Panc1 (cell line): Measurements from ENCODE around the gene TRIM39.

Experiments
- CTCF ChIP-seq: fragments of 450-650 bp; IDR thresholded peaks from 2 replicates; pipeline ENCODE4 v1.5.1; 2017; ENCODE audit warnings: mild to moderate bottlenecking
- POLR2AphosphoS5 ChIP-seq: IDR thresholded peaks from 2 replicates; pipeline ENCODE4 v1.6.1; 2012; ENCODE audit warnings: mild to moderate bottlenecking, low read depth, low read length, moderate library complexity
- SIN3A ChIP-seq: IDR thresholded peaks from 2 replicates; pipeline ENCODE4 v1.6.1; 2012; ENCODE audit warnings: low read depth, mild to moderate bottlenecking, low read length, moderate library complexity, borderline replicate concordance; ENCODE audit not compliant: insufficient read depth

- no peak for TF ChIP-seq CTCF
- no peak for TF ChIP-seq POLR2AphosphoS5
- no peak for TF ChIP-seq SIN3A
Observed at GRCh38 chr6:30341218-30341617, 14.5 kb downstream of the TRIM39 start.
